K562 (cell line): ENCODE measurements around the gene HVCN1. TPM values are rescaled to one million over a fixed set of nuclear protein-coding genes. Genes with fewer than 3 reads are reported as not detected.

Experiments
- ATAC-seq: fragments of 200-7000 bp; cut with Tn5 transposase; 3 replicates; pipeline ENCODE4 v1.9.1; 2020; ENCODE audit warnings: moderate library complexity
- BruUV-seq: library from RNA; stranded (reverse); fragments of 400-500 nt; replicated peaks from 2 replicates; lab custom pipeline; 2021; lab: Mats Ljungman, UMichigan
- CTCF ChIA-PET: fragments of 300-600 bp; formaldehyde crosslinking; extraction: SDS; loops from one replicate; lab custom pipeline; 2021; ENCODE audit warnings: low intra/inter-chr PET ratio; lab: Yijun Ruan, JAX
- POLR2A ChIA-PET: fragments of 300-600, 350-650 bp; sonication (Branson Sonifier 250); formaldehyde crosslinking; extraction: SDS; loops from one replicate; lab custom pipeline; 2021; ENCODE audit warnings: antibody characterized with exemption, inconsistent platforms; lab: Yijun Ruan, JAX
- DNase-seq, 4 experiments: peaks; one replicate each; pipeline versions ENCODE4 v3.0.0 to v3.0.0-alpha.2; 2011 to 2018; ENCODE audit warnings: low spot score in 3 of 4, mixed read lengths in 3 of 4; ENCODE audit errors: extremely low read depth in 1 of 4
- FAIRE-seq: peaks from 2 replicates; lab custom pipeline; 2011; peaks lifted over from hg19 to GRCh38; lab: Jason Lieb, UNC
- H2AFZ ChIP-seq: 2 replicates; pipeline ENCODE4 v1.6.0; 2011; ENCODE audit warnings: low read depth, low read length, control low read depth, inconsistent platforms
- H3K27ac ChIP-seq: fragments of 200-600 bp; 3 replicates; pipeline ENCODE4 v1.8.0; 2011; ENCODE audit warnings: low read depth, mild to moderate bottlenecking, control low read depth, inconsistent platforms, low read length, moderate library complexity, mixed read lengths; ENCODE audit errors: extremely low read depth
- H3K27me3 ChIP-seq, 2 experiments: fragments of 300-600 bp in 1 of 2; 2 replicates in 1 of 2; 3 replicates in 1 of 2; pipeline versions ENCODE4 v1.6.0 to v1.8.0; 2011; ENCODE audit warnings: inconsistent platforms in 2 of 2, low read length in 2 of 2, mild to moderate bottlenecking in 1 of 2, mixed read lengths in 1 of 2, moderate library complexity in 1 of 2; ENCODE audit not compliant: control insufficient read depth in 2 of 2, insufficient read depth in 2 of 2
- H3K36me3 ChIP-seq: fragments of 300-600 bp; 3 replicates; pipeline ENCODE4 v1.8.0; 2011; ENCODE audit warnings: mild to moderate bottlenecking, low read length, inconsistent platforms; ENCODE audit not compliant: control insufficient read depth, insufficient read depth
- H3K4me1 ChIP-seq, 2 experiments: fragments of 200-600 bp in 1 of 2; replicated peaks in 1 of 2; 2 replicates in 1 of 2; 3 replicates in 1 of 2; pipeline versions ENCODE4 v1.5.1 to v1.8.0; 2011; ENCODE audit warnings: inconsistent platforms in 2 of 2, low read length in 2 of 2, mild to moderate bottlenecking in 1 of 2, mixed read lengths in 1 of 2, moderate library complexity in 1 of 2; ENCODE audit not compliant: control insufficient read depth in 2 of 2, insufficient read depth in 2 of 2
- H3K4me2 ChIP-seq: 2 replicates; pipeline ENCODE4 v1.6.1; 2011; ENCODE audit warnings: low read length, control low read depth, inconsistent platforms, mixed read lengths; ENCODE audit not compliant: insufficient read depth
- H3K4me3 ChIP-seq: fragments of 200-600 bp; sonication (generic), shearing (Covaris generic); 2 replicates; pipeline ENCODE4 v1.5.1; 2016; ENCODE audit warnings: control low read depth, inconsistent platforms
- H3K79me2 ChIP-seq: fragments of 200-600 bp; 3 replicates; pipeline ENCODE4 v1.8.0; 2011; ENCODE audit warnings: low read length, inconsistent platforms; ENCODE audit not compliant: control insufficient read depth, insufficient read depth
- H3K9ac ChIP-seq, 2 experiments: 2 replicates each; pipeline versions ENCODE4 v1.6.0 to v1.6.1; 2011; ENCODE audit warnings: low read depth in 2 of 2, low read length in 2 of 2, control low read depth in 1 of 2, inconsistent platforms in 1 of 2, mild to moderate bottlenecking in 1 of 2, mixed read lengths in 1 of 2; ENCODE audit not compliant: insufficient read depth in 1 of 2
- H3K9me1 ChIP-seq: one replicate; pipeline ENCODE4 v1.6.0; 2011; ENCODE audit warnings: inconsistent platforms, mild to moderate bottlenecking, low read length, moderate library complexity; ENCODE audit not compliant: control insufficient read depth, insufficient read depth
- H3K9me3 ChIP-seq: replicated peaks from 2 replicates; pipeline ENCODE4 v1.5.1; 2011; ENCODE audit warnings: low read depth, low read length, inconsistent platforms; ENCODE audit not compliant: control insufficient read depth, insufficient read depth
- H4K20me1 ChIP-seq: replicated peaks from 2 replicates; pipeline ENCODE4 v1.6.1; 2011; ENCODE audit warnings: low read length, inconsistent platforms, mixed read lengths; ENCODE audit not compliant: control insufficient read depth, insufficient read depth
- CBX2 ChIP-seq: fragments of 200-600 bp; sonication (generic); IDR thresholded peaks from one replicate; pipeline ENCODE4 v1.6.1; 2012; ENCODE audit warnings: mild to moderate bottlenecking, low read length, inconsistent platforms; ENCODE audit not compliant: insufficient read depth, poor library complexity, severe bottlenecking
- NCOR1 ChIP-seq: fragments of 450-650 bp; IDR thresholded peaks from 2 replicates; pipeline ENCODE4 v1.6.1; 2016; ENCODE audit warnings: mild to moderate bottlenecking, moderate library complexity
- NR1H2 ChIP-seq: sonication (generic); formaldehyde crosslinking; IDR thresholded peaks from 2 replicates; pipeline ENCODE4 v1.4.0; 2020; ENCODE audit warnings: mild to moderate bottlenecking, missing genetic modification reagents
- OTX1 ChIP-seq: fragments of 450-650 bp; formaldehyde crosslinking; IDR thresholded peaks from 2 replicates; pipeline ENCODE4 v1.4.0; 2022; ENCODE audit warnings: mild to moderate bottlenecking
- PHB ChIP-seq: fragments of 250-450 bp; sonication (Bioruptor Pico); IDR thresholded peaks from 2 replicates; pipeline ENCODE4 v1.5.0; 2021
- ZNF354B ChIP-seq: fragments of 250-450 bp; sonication (Bioruptor Pico); IDR thresholded peaks from 2 replicates; pipeline ENCODE4 v1.4.0; 2020
- ZNF408 ChIP-seq: fragments of 250-450 bp; sonication (Bioruptor Pico); IDR thresholded peaks from 2 replicates; pipeline ENCODE4 v1.4.0; 2020; ENCODE audit warnings: low read depth, mild to moderate bottlenecking, moderate library complexity
- ZNF551 ChIP-seq: fragments of 250-450 bp; sonication (Bioruptor Pico); IDR thresholded peaks from 2 replicates; pipeline ENCODE4 v1.5.0; 2021; ENCODE audit warnings: mild to moderate bottlenecking, moderate library complexity
- WGBS: fragments of 100-300 bp; shearing (Covaris generic); methylation state at CpG from one replicate; pipeline ENCODE4 v1.1.6; 2016; ENCODE audit warnings: low coverage, mixed read lengths; ENCODE audit not compliant: insufficient coverage; ENCODE audit errors: missing lambda C conversion rate; 5-methylcytosine and 5-hydroxymethylcytosine counted together
- in situ Hi-C: fragments of 300-500 bp; cut with MboI; formaldehyde crosslinking; loops from 4 replicates; pipeline ENCODE4 v1.15.0; 2018; ENCODE audit warnings: inconsistent platforms, mixed read lengths
- intact Hi-C: fragments of 100-400 bp; cut with micrococcal nuclease; formaldehyde crosslinking; loops from 2 replicates; pipeline ENCODE4 v1.14.2; 2022
- polyA plus RNA-seq, 8 experiments: library from polyadenylated mRNA; depleted of rRNA in 4 of 8; stranded (reverse) in 5 of 8; unstranded in 3 of 8; fragments of >200 nt; fragmentation: Nextera tagmentation in 2 of 8; fragmentation: Illumina TruSeq in 1 of 8; extraction: Ambion mirVana in 2 of 8; extraction: Trizol in 1 of 8; gene quantifications; 2 replicates each; pipeline versions ENCODE4 v1.2.1 to v1.2.3, GENCODE V29; 2011 to 2014; ENCODE audit warnings: inconsistent platforms in 1 of 8, missing spikeins in 1 of 8
- total RNA-seq, 7 experiments: library from RNA; depleted of rRNA in 6 of 7; stranded (reverse); fragments of >200 nt in 6 of 7; fragmentation: Illumina TruSeq in 2 of 7; extraction: Trizol in 2 of 7; gene quantifications; 2 replicates each; pipeline versions ENCODE4 v1.2.1 to v1.2.3, GENCODE V29; 2011 to 2021; ENCODE audit warnings: low replicate concordance in 1 of 7
- TF ChIP-seq, protein P1 (sequence below), 2 experiments: IDR thresholded peaks; 2 replicates each; pipeline ENCODE4 v1.6.1; 2011; ENCODE audit warnings: borderline replicate concordance in 1 of 2, control low read depth in 1 of 2, low read depth in 1 of 2, low read length in 1 of 2, mild to moderate bottlenecking in 1 of 2, mixed read lengths in 1 of 2, moderate library complexity in 1 of 2; ENCODE audit not compliant: insufficient read depth in 1 of 2, insufficient read length in 1 of 2, poor library complexity in 1 of 2, severe bottlenecking in 1 of 2; ENCODE audit errors: extremely low read depth in 1 of 2
- TF ChIP-seq, protein P2 (sequence below): conservative IDR thresholded peaks from 2 replicates; pipeline ENCODE4 v1.6.1; 2011; ENCODE audit warnings: low read depth, mild to moderate bottlenecking, low read length; ENCODE audit not compliant: control insufficient read depth
- TF ChIP-seq, protein P3 (sequence below): fragments of 450-650 bp; IDR thresholded peaks from 2 replicates; pipeline ENCODE4 v1.6.1; 2018; ENCODE audit warnings: mild to moderate bottlenecking, low read depth; ENCODE audit not compliant: partially characterized antibody
- TF ChIP-seq, protein P4 (sequence below): fragments of 250-450 bp; sonication (Bioruptor Pico); IDR thresholded peaks from 2 replicates; pipeline ENCODE4 v1.5.0; 2021
- TF ChIP-seq, protein P5 (sequence below): fragments of 250-450 bp; sonication (Bioruptor Pico); IDR thresholded peaks from 2 replicates; pipeline ENCODE4 v1.5.0; 2020; ENCODE audit warnings: mild to moderate bottlenecking

HVCN1 gene
- total and polyA plus RNA-seq, 9 of the 15 experiments (the other 6 are each of a cell fraction or from before 2014, with no cell fraction given), result 0.21 to 1.4 (median 0.74) TPM

DNA sequence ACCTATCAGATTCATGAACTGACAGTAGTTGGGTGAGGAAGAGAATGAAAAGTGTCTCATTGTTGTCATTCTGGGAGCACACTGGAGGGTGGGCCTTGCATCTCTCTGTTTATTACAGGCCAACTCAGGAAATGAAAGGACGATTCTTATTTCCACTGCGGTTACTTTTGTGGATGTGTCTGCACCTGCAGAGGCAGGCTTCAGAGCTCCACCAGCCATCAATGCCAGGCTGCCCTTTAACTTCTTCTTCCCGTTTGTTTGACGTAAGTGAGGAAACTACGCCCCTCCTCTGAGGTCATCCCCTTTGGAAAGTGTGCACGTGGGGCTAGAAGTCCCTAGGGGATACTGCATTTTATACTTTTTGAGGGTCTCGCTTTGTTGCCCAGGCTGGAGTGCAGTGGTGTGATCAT, 41.3 kb downstream of the HVCN1 start:
- no peaks in the 10 kb centered on the region for H3K9me1 ChIP-seq
- no peak overlapping the region for H3K27ac ChIP-seq
- TF ChIP-seq ZNF354B (CRISPR knock-in tag), result no peak
- TF ChIP-seq, protein P1, sequence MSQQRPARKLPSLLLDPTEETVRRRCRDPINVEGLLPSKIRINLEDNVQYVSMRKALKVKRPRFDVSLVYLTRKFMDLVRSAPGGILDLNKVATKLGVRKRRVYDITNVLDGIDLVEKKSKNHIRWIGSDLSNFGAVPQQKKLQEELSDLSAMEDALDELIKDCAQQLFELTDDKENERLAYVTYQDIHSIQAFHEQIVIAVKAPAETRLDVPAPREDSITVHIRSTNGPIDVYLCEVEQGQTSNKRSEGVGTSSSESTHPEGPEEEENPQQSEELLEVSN (IDR thresholded peaks at IDR 0.05; ENCODE audit: borderline replicate concordance in 1 of 2, extremely low read depth in 1 of 2, insufficient read depth in 1 of 2, insufficient read length in 1 of 2, low read depth in 1 of 2, low read length in 1 of 2, poor library complexity in 1 of 2, severe bottlenecking in 1 of 2), result no peak
- no peak for TF ChIP-seq CBX2
- TF ChIP-seq, protein P2, sequence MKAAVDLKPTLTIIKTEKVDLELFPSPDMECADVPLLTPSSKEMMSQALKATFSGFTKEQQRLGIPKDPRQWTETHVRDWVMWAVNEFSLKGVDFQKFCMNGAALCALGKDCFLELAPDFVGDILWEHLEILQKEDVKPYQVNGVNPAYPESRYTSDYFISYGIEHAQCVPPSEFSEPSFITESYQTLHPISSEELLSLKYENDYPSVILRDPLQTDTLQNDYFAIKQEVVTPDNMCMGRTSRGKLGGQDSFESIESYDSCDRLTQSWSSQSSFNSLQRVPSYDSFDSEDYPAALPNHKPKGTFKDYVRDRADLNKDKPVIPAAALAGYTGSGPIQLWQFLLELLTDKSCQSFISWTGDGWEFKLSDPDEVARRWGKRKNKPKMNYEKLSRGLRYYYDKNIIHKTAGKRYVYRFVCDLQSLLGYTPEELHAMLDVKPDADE, result no peak
- no peak for TF ChIP-seq PHB (CRISPR knock-in tag)
- TF ChIP-seq, protein P3, sequence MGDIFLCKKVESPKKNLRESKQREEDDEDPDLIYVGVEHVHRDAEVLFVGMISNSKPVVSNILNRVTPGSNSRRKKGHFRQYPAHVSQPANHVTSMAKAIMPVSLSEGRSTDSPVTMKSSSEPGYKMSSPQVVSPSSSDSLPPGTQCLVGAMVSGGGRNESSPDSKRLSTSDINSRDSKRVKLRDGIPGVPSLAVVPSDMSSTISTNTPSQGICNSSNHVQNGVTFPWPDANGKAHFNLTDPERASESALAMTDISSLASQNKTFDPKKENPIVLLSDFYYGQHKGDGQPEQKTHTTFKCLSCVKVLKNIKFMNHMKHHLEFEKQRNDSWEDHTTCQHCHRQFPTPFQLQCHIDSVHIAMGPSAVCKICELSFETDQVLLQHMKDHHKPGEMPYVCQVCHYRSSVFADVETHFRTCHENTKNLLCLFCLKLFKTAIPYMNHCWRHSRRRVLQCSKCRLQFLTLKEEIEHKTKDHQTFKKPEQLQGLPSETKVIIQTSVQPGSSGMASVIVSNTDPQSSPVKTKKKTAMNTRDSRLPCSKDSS, result no peak
- no peak for TF ChIP-seq ZNF551 (CRISPR knock-in tag)
- TF ChIP-seq NCOR1, result no peak
- TF ChIP-seq, protein P4, sequence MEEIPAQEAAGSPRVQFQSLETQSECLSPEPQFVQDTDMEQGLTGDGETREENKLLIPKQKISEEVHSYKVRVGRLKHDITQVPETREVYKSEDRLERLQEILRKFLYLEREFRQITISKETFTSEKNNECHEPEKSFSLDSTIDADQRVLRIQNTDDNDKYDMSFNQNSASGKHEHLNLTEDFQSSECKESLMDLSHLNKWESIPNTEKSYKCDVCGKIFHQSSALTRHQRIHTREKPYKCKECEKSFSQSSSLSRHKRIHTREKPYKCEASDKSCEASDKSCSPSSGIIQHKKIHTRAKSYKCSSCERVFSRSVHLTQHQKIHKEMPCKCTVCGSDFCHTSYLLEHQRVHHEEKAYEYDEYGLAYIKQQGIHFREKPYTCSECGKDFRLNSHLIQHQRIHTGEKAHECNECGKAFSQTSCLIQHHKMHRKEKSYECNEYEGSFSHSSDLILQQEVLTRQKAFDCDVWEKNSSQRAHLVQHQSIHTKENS (CRISPR knock-in tag), result no peak
- no peak for TF ChIP-seq NR1H2 (CRISPR knock-in tag)
- TF ChIP-seq ZNF408 (CRISPR knock-in tag), result no peak
- TF ChIP-seq, protein P5, sequence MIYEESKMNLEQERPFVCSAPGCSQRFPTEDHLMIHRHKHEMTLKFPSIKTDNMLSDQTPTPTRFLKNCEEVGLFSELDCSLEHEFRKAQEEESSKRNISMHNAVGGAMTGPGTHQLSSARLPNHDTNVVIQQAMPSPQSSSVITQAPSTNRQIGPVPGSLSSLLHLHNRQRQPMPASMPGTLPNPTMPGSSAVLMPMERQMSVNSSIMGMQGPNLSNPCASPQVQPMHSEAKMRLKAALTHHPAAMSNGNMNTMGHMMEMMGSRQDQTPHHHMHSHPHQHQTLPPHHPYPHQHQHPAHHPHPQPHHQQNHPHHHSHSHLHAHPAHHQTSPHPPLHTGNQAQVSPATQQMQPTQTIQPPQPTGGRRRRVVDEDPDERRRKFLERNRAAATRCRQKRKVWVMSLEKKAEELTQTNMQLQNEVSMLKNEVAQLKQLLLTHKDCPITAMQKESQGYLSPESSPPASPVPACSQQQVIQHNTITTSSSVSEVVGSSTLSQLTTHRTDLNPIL (CRISPR knock-in tag), result no peak
- no peak for TF ChIP-seq OTX1
- no peak overlapping the region for H3K4me2 ChIP-seq
- BruUV-seq, result no TSS peak
- H3K9me3 ChIP-seq, result no peaks in the 10 kb centered on the region
- WGBS, result 28% methylated on average over 7 of the region's 7 CpGs
- no peak overlapping the region for H3K9ac ChIP-seq
- peaks cover 10 to 29% of the 10 kb centered on the region in 2 experiments; a peak in 4 of 5 replicates for H3K27me3 ChIP-seq
- no peak overlapping the region for H3K4me3 ChIP-seq
- H4K20me1 ChIP-seq, result no peaks in the 10 kb centered on the region
- CTCF ChIA-PET, result no interaction called here
- DNase-seq (no peak), ATAC-seq (no peak), FAIRE-seq (no peak)
- intact Hi-C loops (loop anchor here (2.0 kb wide), 1 partner anchor 51 kb away; no protein-coding TSS in a partner anchor), in situ Hi-C loops (no loop called here)
- POLR2A ChIA-PET, result interaction anchor here (0.6 kb wide), 1 partner anchor 55 kb away, joined by 3 read pairs; no protein-coding TSS in a partner anchor
- H3K36me3 ChIP-seq, result no peaks in the 10 kb centered on the region
- no peak overlapping the region for H2AFZ ChIP-seq
- no peaks in the 10 kb centered on the region for H3K4me1 ChIP-seq
- H3K79me2 ChIP-seq, result no peaks in the 10 kb centered on the region
